ENCODE results near the gene CUBN.

Gene CUBN

GRCh38 chr10:16989826-16990293, 139.8 kb downstream of the CUBN start:
- no peak for DNase-seq (ENCODE audit: low read depth in 2 of 2)

- no peak for DNase-seq (ENCODE audit: low read depth in 2 of 2)
Measured at GRCh38 chr10:16988900-16989299, 140.7 kb downstream of the CUBN start.

- DNase-seq (ENCODE audit: low read depth in 2 of 2): no peak
Measured at GRCh38 chr10:16987976-16988610, 141.5 kb downstream of the CUBN start.

GRCh38 chr10:16987206-16987621, 142.4 kb downstream of the CUBN start:
- DNase-seq (ENCODE audit: low read depth in 2 of 2): no peak

- DNase-seq (ENCODE audit: low read depth in 2 of 2): no peak
Measured at GRCh38 chr10:16986406-16987205, 143.0 kb downstream of the CUBN start.

GRCh38 chr10:16986082-16986405, 143.6 kb downstream of the CUBN start:
- no peak for DNase-seq (ENCODE audit: low read depth in 2 of 2)

- no peak for DNase-seq (ENCODE audit: low read depth in 2 of 2)
Measured at GRCh38 chr10:16984242-16984641, 145.4 kb downstream of the CUBN start.

GRCh38 chr10:16976803-16977202, 152.8 kb downstream of the CUBN start:
- DNase-seq (ENCODE audit: low read depth in 2 of 2): no peak

- no peak for DNase-seq (ENCODE audit: low read depth in 2 of 2)
Measured at GRCh38 chr10:16975188-16975587, 154.4 kb downstream of the CUBN start.

- no peak for DNase-seq (ENCODE audit: low read depth in 2 of 2)
Measured at GRCh38 chr10:16968416-16969041, 161.1 kb downstream of the CUBN start.

- DNase-seq (ENCODE audit: low read depth in 2 of 2): no peak
Measured at GRCh38 chr10:16967866-16968415, 161.7 kb downstream of the CUBN start.

- DNase-seq (ENCODE audit: low read depth in 2 of 2): no peak
Measured at GRCh38 chr10:16966991-16967865, 162.4 kb downstream of the CUBN start.

GRCh38 chr10:16965740-16966447, 163.7 kb downstream of the CUBN start:
- no peak for DNase-seq (ENCODE audit: low read depth in 2 of 2)

- DNase-seq (ENCODE audit: low read depth in 2 of 2): no peak
Measured at GRCh38 chr10:16965344-16965616, 164.3 kb downstream of the CUBN start.

- DNase-seq (ENCODE audit: low read depth in 2 of 2): no peak
Measured at GRCh38 chr10:16964576-16965343, 164.9 kb downstream of the CUBN start.

- no peak for DNase-seq (ENCODE audit: low read depth in 2 of 2)
Measured at GRCh38 chr10:16960551-16960950, 169.1 kb downstream of the CUBN start.

- no peak for DNase-seq (ENCODE audit: low read depth in 2 of 2)
Measured at GRCh38 chr10:16957038-16957437, 172.6 kb downstream of the CUBN start.

GRCh38 chr10:16954280-16955030, 175.2 kb downstream of the CUBN start:
- no peak for DNase-seq (ENCODE audit: low read depth in 2 of 2)

GRCh38 chr10:16953270-16953669, 176.3 kb downstream of the CUBN start:
- DNase-seq (ENCODE audit: low read depth in 2 of 2): no peak

GRCh38 chr10:16952610-16953009, 177.0 kb downstream of the CUBN start:
- DNase-seq (ENCODE audit: low read depth in 2 of 2): no peak

All from activated CD4-positive, alpha-beta T cell treated with anti-CD3 and anti-CD28 coated beads for 24 hours (primary cell).